T-helper 9 cell (primary cell): ENCODE measurements around the gene KCNAB1.
"Not testable (repeated sequence)": the region's sequence is repeated elsewhere in the genome, so short reads cannot be mapped to it uniquely, and the experiment has no call there.

Source experiments
- DNase-seq: peaks from one replicate; pipeline ENCODE4 v3.0.0-alpha.2; 2020
- total RNA-seq, 2 donors: gene quantifications; one replicate each; lab custom pipeline; 2026; lab: John Stamatoyannopoulos, UW

Gene KCNAB1
- total RNA-seq, result 0 to 0.14 reads per million in 2 donors

GRCh38 chr3:156120528-156121251 is at the start of gene KCNAB1:
TSS of gene KCNAB1 (plus strand) at chr3:156120578.
- DNase-seq, result no peak

- no peak for DNase-seq
These were observed 49.3 kb upstream of the KCNAB1 start for GRCh38 chr3:156071031-156071430.

GRCh38 chr3:156072950-156073657 is 47.3 kb upstream of the KCNAB1 start:
- not testable (repeated sequence) for DNase-seq

GRCh38 chr3:156090126-156090525 is 30.3 kb upstream of the KCNAB1 start:
- no peak for DNase-seq

- DNase-seq, result no peak
These were observed 26.4 kb upstream of the KCNAB1 start for GRCh38 chr3:156093964-156094363.

- DNase-seq, result no peak
These were observed 26.0 kb upstream of the KCNAB1 start for GRCh38 chr3:156094391-156094790.

GRCh38 chr3:156095652-156096051 is 24.7 kb upstream of the KCNAB1 start:
- not testable (repeated sequence) for DNase-seq

GRCh38 chr3:156098437-156099035 is 21.8 kb upstream of the KCNAB1 start:
- DNase-seq, result no peak

GRCh38 chr3:156099348-156099747 is 21.0 kb upstream of the KCNAB1 start:
- not testable (repeated sequence) for DNase-seq

- DNase-seq, result not testable (repeated sequence)
These were observed 20.4 kb upstream of the KCNAB1 start for GRCh38 chr3:156099984-156100383.

- no peak for DNase-seq
These were observed 18.0 kb upstream of the KCNAB1 start for GRCh38 chr3:156102267-156102931.

GRCh38 chr3:156106721-156107373 is 13.5 kb upstream of the KCNAB1 start:
- DNase-seq, result no peak

GRCh38 chr3:156107504-156107903 is 12.9 kb upstream of the KCNAB1 start:
- no peak for DNase-seq

GRCh38 chr3:156108616-156109015 is 11.8 kb upstream of the KCNAB1 start:
- no peak for DNase-seq

GRCh38 chr3:156109989-156110388 is 10.4 kb upstream of the KCNAB1 start:
- DNase-seq, result no peak

GRCh38 chr3:156126467-156126866 is 6.1 kb downstream of the KCNAB1 start:
- no peak for DNase-seq

- DNase-seq, result no peak
These were observed 10.9 kb downstream of the KCNAB1 start for GRCh38 chr3:156131241-156131640.

GRCh38 chr3:156131799-156132198 is 11.4 kb downstream of the KCNAB1 start:
- no peak for DNase-seq

- DNase-seq, result no peak
These were observed 11.9 kb downstream of the KCNAB1 start for GRCh38 chr3:156132313-156132712.

GRCh38 chr3:156133076-156133475 is 12.7 kb downstream of the KCNAB1 start:
- DNase-seq, result no peak

- DNase-seq, result no peak
These were observed 15.7 kb downstream of the KCNAB1 start for GRCh38 chr3:156135921-156136638.

- DNase-seq, result not testable (repeated sequence)
These were observed 17.0 kb downstream of the KCNAB1 start for GRCh38 chr3:156137397-156137796.
